BJ (cell line): ENCODE measurements around the gene GSDME. TPM values are rescaled to one million over a fixed set of nuclear protein-coding genes. Genes with fewer than 3 reads are reported as not detected.

Source experiments
- CTCF ChIA-PET: fragments of 350-600 bp; formaldehyde crosslinking; extraction: SDS; loops from one replicate; lab custom pipeline; 2021; ENCODE audit warnings: antibody characterized with exemption, inconsistent platforms; lab: Yijun Ruan, JAX
- POLR2A ChIA-PET: fragments of 300-600 bp; sonication (Branson Sonifier 250); formaldehyde crosslinking; extraction: SDS; loops from one replicate; lab custom pipeline; 2021; ENCODE audit warnings: antibody characterized with exemption; lab: Charles Lee
- DNase-seq: peaks from one replicate; pipeline ENCODE4 v3.0.0-alpha.2; 2011; ENCODE audit warnings: low read depth
- H3K27me3 ChIP-seq: 2 replicates; pipeline ENCODE4 v1.6.0; 2011; ENCODE audit warnings: low read length; ENCODE audit not compliant: control insufficient read depth, insufficient read depth
- H3K36me3 ChIP-seq: 2 replicates; pipeline ENCODE4 v1.5.1; 2011; ENCODE audit warnings: low read length; ENCODE audit not compliant: control insufficient read depth, insufficient read depth
- H3K4me3 ChIP-seq: 2 replicates; pipeline ENCODE4 v1.5.1; 2011; ENCODE audit warnings: low read depth, mild to moderate bottlenecking, control low read depth, low read length
- CTCF ChIP-seq: IDR thresholded peaks from 2 replicates; pipeline ENCODE4 v1.5.1; 2011; ENCODE audit warnings: low read depth, mild to moderate bottlenecking, control low read depth, inconsistent platforms, low read length, moderate library complexity; ENCODE audit not compliant: insufficient read depth
- polyA plus RNA-seq: library from polyadenylated mRNA; depleted of rRNA; stranded (reverse); fragments of >200 nt; gene quantifications from 2 replicates; pipeline ENCODE4 v1.2.3, GENCODE V29; 2011

Gene GSDME
- polyA plus RNA-seq, 1 experiment: 44.3 TPM

GRCh38 chr7:24668927-24669635 lies 88.2 kb downstream of the GSDME start:
- TF ChIP-seq CTCF: no peak
- ChIA-PET POLR2A (no interaction called here), CTCF (interaction anchor here (1.3 to 2.6 kb wide), 3 partner anchors 13 to 425 kb away, joined by 4 to 7 read pairs (median 4); no protein-coding TSS in a partner anchor)
- Histone ChIP-seq H3K36me3 (no peaks in the 10 kb centered on the region), H3K4me3 (no peak overlapping the region), H3K27me3 (no peaks in the 10 kb centered on the region)
- peak; percentile 7 for DNase-seq

GRCh38 chr7:24665564-24666294 lies 91.5 kb downstream of the GSDME start:
- Histone ChIP-seq H3K4me3 (no peak overlapping the region), H3K27me3 (no peaks in the 10 kb centered on the region), H3K36me3 (no peaks in the 10 kb centered on the region)
- ChIA-PET POLR2A (no interaction called here), CTCF (interaction anchor here (0.6 to 3.2 kb wide), 18 partner anchors 10 to 806 kb away, joined by 3 to 27 read pairs (median 4); no protein-coding TSS in a partner anchor)
- DNase-seq: no peak
- TF ChIP-seq CTCF: peak; percentile 68

GRCh38 chr7:24660546-24660945 lies 96.7 kb downstream of the GSDME start:
- POLR2A ChIA-PET: no interaction called here
- no peaks in the 10 kb centered on the region for H3K27me3 ChIP-seq
- no peak overlapping the region for H3K4me3 ChIP-seq
- CTCF ChIA-PET: no interaction called here
- no peaks in the 10 kb centered on the region for H3K36me3 ChIP-seq
- DNase-seq: no peak
- TF ChIP-seq CTCF: no peak

- DNase-seq: no peak
- Histone ChIP-seq H3K27me3 (no peaks in the 10 kb centered on the region), H3K36me3 (no peaks in the 10 kb centered on the region), H3K4me3 (no peak overlapping the region)
- TF ChIP-seq CTCF: no peak
- POLR2A ChIA-PET: no interaction called here
- CTCF ChIA-PET: no interaction called here
These were observed 97.8 kb downstream of the GSDME start for GRCh38 chr7:24659505-24659904.

- Histone ChIP-seq H3K27me3 (no peaks in the 10 kb centered on the region), H3K36me3 (no peaks in the 10 kb centered on the region), H3K4me3 (no peak overlapping the region)
- ChIA-PET CTCF (interaction anchor here (1.6 kb wide), 1 partner anchor 82 kb away, joined by 5 read pairs; no protein-coding TSS in a partner anchor), POLR2A (no interaction called here)
- no peak for TF ChIP-seq CTCF
- DNase-seq: no peak
These were observed 99.3 kb downstream of the GSDME start for GRCh38 chr7:24657980-24658379.
